AG04450 (cell line): ENCODE results near the gene RMI2. TPM values are rescaled to one million over a fixed set of nuclear protein-coding genes. Genes with fewer than 3 reads are reported as not detected.
"Not testable (repeated sequence)": the region's sequence is repeated elsewhere in the genome, so short reads cannot be mapped to it uniquely, and the experiment has no call there.

Experiments used
- CTCF ChIA-PET: fragments of 300-600, 350-600 bp; formaldehyde crosslinking; extraction: SDS; loops from one replicate; lab custom pipeline; 2022; ENCODE audit warnings: antibody characterized with exemption, inconsistent platforms; lab: Charles Lee
- POLR2A ChIA-PET: fragments of 350-600 bp; formaldehyde crosslinking; extraction: SDS; loops from one replicate; lab custom pipeline; 2021; ENCODE audit warnings: antibody characterized with exemption, inconsistent platforms; lab: Yijun Ruan, JAX
- DNase-seq: peaks from one replicate; pipeline ENCODE4 v3.0.0-alpha.2; 2011; ENCODE audit warnings: low read depth, low spot score
- H3K27ac ChIP-seq: one replicate; pipeline ENCODE4 v1.5.1; 2012; ENCODE audit warnings: low read depth, low read length, control low read depth
- H3K27me3 ChIP-seq: one replicate; pipeline ENCODE4 v1.6.0; 2012; ENCODE audit warnings: low read length; ENCODE audit not compliant: control insufficient read depth, insufficient read depth
- H3K4me3 ChIP-seq: 2 replicates; pipeline ENCODE4 v1.5.1; 2011; ENCODE audit warnings: mild to moderate bottlenecking, low read depth, low read length, control low read depth
- H3K9me3 ChIP-seq: 2 replicates; pipeline ENCODE4 v1.5.1; 2012; ENCODE audit warnings: low read length; ENCODE audit not compliant: control insufficient read depth, insufficient read depth
- CTCF ChIP-seq: IDR thresholded peaks from 2 replicates; pipeline ENCODE4 v1.5.1; 2011; ENCODE audit warnings: low read depth, low read length, control low read depth, inconsistent platforms
- polyA plus RNA-seq: library from polyadenylated mRNA; depleted of rRNA; stranded (reverse); fragments of >200 nt; gene quantifications from 2 replicates; pipeline ENCODE4 v1.2.3, GENCODE V29; 2011

RMI2 gene
- polyA plus RNA-seq, 1 experiment = 4.7 TPM

- ChIA-PET CTCF (interaction anchor here (0.6 kb wide), 1 partner anchor 20 kb away, joined by 4 read pairs; no protein-coding TSS in a partner anchor), POLR2A (interaction anchor here (0.8 kb wide), 1 partner anchor 417 kb away, joined by 3 read pairs; no protein-coding TSS in a partner anchor)
- no peak for TF ChIP-seq CTCF
- H3K27ac ChIP-seq = no peak overlapping the region
- no peaks in the 10 kb centered on the region for H3K27me3 ChIP-seq
- no peak overlapping the region for H3K4me3 ChIP-seq
- H3K9me3 ChIP-seq = no peaks in the 10 kb centered on the region
- no peak for DNase-seq
Measured at GRCh38 chr16:11367483-11367906, 22.2 kb downstream of the RMI2 start.

GRCh38 chr16:11370084-11370931 lies 25.0 kb downstream of the RMI2 start:
- no peaks in the 10 kb centered on the region for H3K9me3 ChIP-seq
- H3K4me3 ChIP-seq = no peak overlapping the region
- DNase-seq = no peak
- CTCF ChIA-PET = interaction anchor here (1.2 to 1.8 kb wide), 2 partner anchors 16 to 58 kb away, joined by 5 to 6 read pairs; no protein-coding TSS in a partner anchor
- no peak for TF ChIP-seq CTCF
- no peaks in the 10 kb centered on the region for H3K27me3 ChIP-seq
- no peak overlapping the region for H3K27ac ChIP-seq
- POLR2A ChIA-PET = interaction anchor here (0.6 kb wide), 1 partner anchor 41 kb away, joined by 3 read pairs; no protein-coding TSS in a partner anchor

DNA sequence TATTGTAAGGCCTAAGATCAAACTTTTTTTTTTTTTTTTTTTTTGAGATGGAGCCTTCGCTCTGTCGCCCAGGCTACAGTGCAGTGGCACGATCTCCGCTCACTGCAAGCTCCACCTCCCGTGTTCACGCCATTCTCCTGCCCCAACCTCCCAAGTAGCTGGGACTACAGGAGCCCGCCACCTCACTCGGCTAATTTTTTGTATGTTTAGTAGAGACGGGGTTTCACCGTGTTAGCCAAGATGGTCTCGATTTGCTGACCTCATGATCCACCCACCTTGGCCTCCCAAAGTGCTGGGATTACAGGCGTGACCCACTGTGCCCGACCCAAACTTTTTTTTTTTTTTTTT lies 25.6 kb downstream of the RMI2 start:
- DNase-seq, H3K27me3 ChIP-seq, H3K9me3 ChIP-seq, H3K27ac ChIP-seq, H3K4me3 ChIP-seq: not testable (repeated sequence)
- ChIA-PET POLR2A (interaction anchor here (0.6 kb wide), 1 partner anchor 41 kb away, joined by 3 read pairs; no protein-coding TSS in a partner anchor), CTCF (interaction anchor here (1.2 kb wide), 1 partner anchor 59 kb away, joined by 6 read pairs; no protein-coding TSS in a partner anchor)

DNA sequence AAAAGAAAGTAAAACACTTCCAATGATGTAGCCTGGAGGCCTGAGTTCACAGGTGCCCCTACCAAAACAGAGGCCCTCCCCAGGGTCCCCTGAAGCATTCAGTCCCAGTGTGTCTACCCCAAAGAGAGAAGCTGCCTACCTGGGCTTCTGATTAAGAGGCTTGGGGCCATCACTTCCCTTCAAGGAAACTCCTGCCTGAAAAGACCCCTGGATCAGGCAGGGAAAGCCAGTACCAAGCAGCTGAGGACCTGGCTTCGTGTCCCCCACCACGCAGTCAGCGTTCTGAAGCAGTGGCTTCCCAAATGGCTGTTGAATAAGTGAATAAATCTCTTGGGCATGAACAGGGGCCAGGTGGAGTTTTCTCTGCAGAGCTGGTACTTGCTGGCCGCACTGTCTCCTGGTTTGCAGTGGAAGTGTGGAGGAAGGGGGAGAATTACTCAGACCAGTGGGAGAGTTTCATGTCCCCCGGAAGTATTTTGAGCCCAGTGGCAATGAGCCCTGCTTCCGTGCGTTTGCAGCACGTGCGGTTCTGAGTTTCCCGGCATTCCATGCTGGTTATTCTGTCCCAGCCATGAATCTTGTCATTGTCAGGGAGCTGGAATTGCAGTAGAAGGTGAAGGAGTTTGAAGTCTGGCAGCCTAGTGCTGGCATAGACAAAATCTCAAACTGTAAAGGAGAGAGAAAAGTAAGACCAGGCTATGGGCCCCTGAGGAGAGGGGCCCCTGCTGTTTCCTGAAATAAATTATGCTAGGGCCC lies 27.0 kb downstream of the RMI2 start:
- Histone ChIP-seq H3K27ac (no peak overlapping the region), H3K27me3 (no peaks in the 10 kb centered on the region), H3K9me3 (no peaks in the 10 kb centered on the region), H3K4me3 (no peak overlapping the region)
- ChIA-PET POLR2A (no interaction called here), CTCF (interaction anchor here (0.5 to 1.7 kb wide), 14 partner anchors 9 to 408 kb away, joined by 3 to 5 read pairs (median 3); partner anchors contain the start of gene SOCS1)
- TF ChIP-seq CTCF = no peak
- no peak for DNase-seq

- Histone ChIP-seq H3K4me3 (no peak overlapping the region), H3K27me3 (no peaks in the 10 kb centered on the region), H3K9me3 (no peaks in the 10 kb centered on the region), H3K27ac (no peak overlapping the region)
- no peak for TF ChIP-seq CTCF
- no peak for DNase-seq
- ChIA-PET POLR2A (no interaction called here), CTCF (interaction anchor here (0.5 to 1.7 kb wide), 5 partner anchors 8 to 116 kb away, joined by 3 to 5 read pairs (median 3); no protein-coding TSS in a partner anchor)
Measured at GRCh38 chr16:11372829-11373306, 27.6 kb downstream of the RMI2 start.
